ENCODE results near the gene SOX5.

- TF ChIP-seq POLR2A (IDR thresholded peaks at IDR 0.05; ENCODE audit: low read depth, low read length) = no peak
- TF ChIP-seq TAF1 (IDR thresholded peaks at IDR 0.05; ENCODE audit: low read depth, low read length) = no peak
- TF ChIP-seq POLR2AphosphoS5 (IDR thresholded peaks at IDR 0.05; ENCODE audit: low read depth, low read length) = no peak
- TF ChIP-seq SPI1 (IDR thresholded peaks at IDR 0.05; ENCODE audit: low read depth, low read length) = no peak
- TF ChIP-seq PAX5 (IDR thresholded peaks at IDR 0.05; ENCODE audit: insufficient read depth, low read length, severe bottlenecking) = no peak
- TF ChIP-seq POU2F2 (IDR thresholded peaks at IDR 0.05; ENCODE audit: low read depth, low read length) = no peak
Observed at GRCh38 chr12:23899434-23899833, 50.0 kb downstream of the SOX5 start.
